ENCODE measurements around the gene SUMO3. TPM values are rescaled to one million over a fixed set of nuclear protein-coding genes. Genes with fewer than 3 reads are reported as not detected.

SUMO3 gene
- total and polyA plus RNA-seq, 2 of the 13 experiments (the other 11 are each of a cell fraction or from before 2014, with no cell fraction given), result 51.4 to 92.4 TPM

DNA sequence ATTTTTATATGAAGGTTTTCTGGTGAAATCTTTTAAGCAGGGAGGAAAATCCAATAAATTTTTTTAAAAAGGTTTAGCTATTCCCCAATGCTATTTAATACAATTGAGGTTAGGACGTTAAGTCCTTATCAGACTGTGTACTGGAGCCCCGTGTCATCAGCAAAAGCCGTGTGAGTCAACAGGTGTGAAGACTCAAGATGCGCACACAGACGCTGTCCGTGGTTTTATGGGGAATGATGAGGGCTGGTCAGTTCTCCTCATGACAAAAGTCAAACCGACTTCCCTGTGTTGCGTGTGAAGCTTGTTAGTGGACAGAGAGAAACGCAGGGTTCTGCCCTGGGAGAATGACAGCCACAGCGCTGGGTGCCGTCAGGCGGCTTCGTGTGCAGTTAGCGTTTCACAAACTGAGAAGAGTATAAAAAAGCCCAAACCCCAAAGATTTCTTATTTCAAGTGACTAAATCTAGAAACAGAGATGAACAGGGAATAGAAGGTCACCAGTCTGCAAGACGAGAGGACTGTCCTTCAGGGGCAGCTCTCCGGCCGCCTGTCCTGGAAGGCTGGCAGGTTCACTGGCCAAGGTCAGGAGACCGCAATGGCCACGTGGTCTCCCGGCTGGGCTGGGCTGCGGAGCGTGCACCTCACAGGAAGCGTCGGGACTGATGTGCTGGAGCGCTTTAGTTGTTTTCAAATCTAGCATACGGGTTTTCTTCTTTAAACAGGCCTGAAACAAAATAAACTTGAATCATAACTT is 33.2 kb upstream of the SUMO3 start (continued):
- TF ChIP-seq, protein P1, sequence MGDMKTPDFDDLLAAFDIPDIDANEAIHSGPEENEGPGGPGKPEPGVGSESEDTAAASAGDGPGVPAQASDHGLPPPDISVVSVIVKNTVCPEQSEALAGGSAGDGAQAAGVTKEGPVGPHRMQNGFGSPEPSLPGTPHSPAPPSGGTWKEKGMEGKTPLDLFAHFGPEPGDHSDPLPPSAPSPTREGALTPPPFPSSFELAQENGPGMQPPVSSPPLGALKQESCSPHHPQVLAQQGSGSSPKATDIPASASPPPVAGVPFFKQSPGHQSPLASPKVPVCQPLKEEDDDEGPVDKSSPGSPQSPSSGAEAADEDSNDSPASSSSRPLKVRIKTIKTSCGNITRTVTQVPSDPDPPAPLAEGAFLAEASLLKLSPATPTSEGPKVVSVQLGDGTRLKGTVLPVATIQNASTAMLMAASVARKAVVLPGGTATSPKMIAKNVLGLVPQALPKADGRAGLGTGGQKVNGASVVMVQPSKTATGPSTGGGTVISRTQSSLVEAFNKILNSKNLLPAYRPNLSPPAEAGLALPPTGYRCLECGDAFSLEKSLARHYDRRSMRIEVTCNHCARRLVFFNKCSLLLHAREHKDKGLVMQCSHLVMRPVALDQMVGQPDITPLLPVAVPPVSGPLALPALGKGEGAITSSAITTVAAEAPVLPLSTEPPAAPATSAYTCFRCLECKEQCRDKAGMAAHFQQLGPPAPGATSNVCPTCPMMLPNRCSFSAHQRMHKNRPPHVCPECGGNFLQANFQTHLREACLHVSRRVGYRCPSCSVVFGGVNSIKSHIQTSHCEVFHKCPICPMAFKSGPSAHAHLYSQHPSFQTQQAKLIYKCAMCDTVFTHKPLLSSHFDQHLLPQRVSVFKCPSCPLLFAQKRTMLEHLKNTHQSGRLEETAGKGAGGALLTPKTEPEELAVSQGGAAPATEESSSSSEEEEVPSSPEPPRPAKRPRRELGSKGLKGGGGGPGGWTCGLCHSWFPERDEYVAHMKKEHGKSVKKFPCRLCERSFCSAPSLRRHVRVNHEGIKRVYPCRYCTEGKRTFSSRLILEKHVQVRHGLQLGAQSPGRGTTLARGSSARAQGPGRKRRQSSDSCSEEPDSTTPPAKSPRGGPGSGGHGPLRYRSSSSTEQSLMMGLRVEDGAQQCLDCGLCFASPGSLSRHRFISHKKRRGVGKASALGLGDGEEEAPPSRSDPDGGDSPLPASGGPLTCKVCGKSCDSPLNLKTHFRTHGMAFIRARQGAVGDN (CRISPR knock-in tag; IDR thresholded peaks at IDR 0.05), result peak; percentile 77
- TF ChIP-seq FOXJ3 (CRISPR knock-in tag; IDR thresholded peaks at IDR 0.05; ENCODE audit: borderline replicate concordance) (no peak), AGO2 (optimal IDR thresholded peaks at IDR 0.05; ENCODE audit: low read depth, low read length) (peak; percentile 41), RBM22 (optimal IDR thresholded peaks at IDR 0.05; ENCODE audit: low read length) (peak; percentile 23), GABPB1 (CRISPR knock-in tag; IDR thresholded peaks at IDR 0.05) (peak; percentile 17; the same call in 1 of the 2 replicates), PAX8 (CRISPR knock-in tag; IDR thresholded peaks at IDR 0.05; ENCODE audit: borderline replicate concordance) (no peak), BCL6 (CRISPR knock-in tag; IDR thresholded peaks at IDR 0.05) (0 out of 2 replicates have a peak, but pooled peaks have one; percentile 30), SALL1 (CRISPR knock-in tag; IDR thresholded peaks at IDR 0.05) (0 out of 2 replicates have a peak, but pooled peaks have one; percentile 35), ZBTB21 (CRISPR knock-in tag; IDR thresholded peaks at IDR 0.05) (no peak), ZNF24 (IDR thresholded peaks at IDR 0.05) (0 out of 2 replicates have a peak, but pooled peaks have one; percentile 45), ZNF343 (CRISPR knock-in tag; IDR thresholded peaks at IDR 0.05) (no peak), ZNF776 (CRISPR knock-in tag; IDR thresholded peaks at IDR 0.05) (no peak), ZNF772 (CRISPR knock-in tag; IDR thresholded peaks at IDR 0.05) (no peak), NR2F6 (IDR thresholded peaks at IDR 0.05) (no peak), NR2F6 (CRISPR knock-in tag; IDR thresholded peaks at IDR 0.05) (no peak), RCOR2 (CRISPR knock-in tag; IDR thresholded peaks at IDR 0.05) (no peak), SP140L (CRISPR knock-in tag; IDR thresholded peaks at IDR 0.05; ENCODE audit: borderline replicate concordance) (no peak), KDM2A (CRISPR knock-in tag; IDR thresholded peaks at IDR 0.05; ENCODE audit: borderline replicate concordance, low read depth) (0 out of 2 replicates have a peak, but pooled peaks have one; percentile 10), MYC (CRISPR knock-in tag; IDR thresholded peaks at IDR 0.05; ENCODE audit: borderline replicate concordance) (peak; percentile 52; the same call in 1 of the 2 replicates), GATAD2A (CRISPR knock-in tag; IDR thresholded peaks at IDR 0.05) (0 out of 2 replicates have a peak, but pooled peaks have one; percentile 22)
- TF ChIP-seq, protein P2, sequence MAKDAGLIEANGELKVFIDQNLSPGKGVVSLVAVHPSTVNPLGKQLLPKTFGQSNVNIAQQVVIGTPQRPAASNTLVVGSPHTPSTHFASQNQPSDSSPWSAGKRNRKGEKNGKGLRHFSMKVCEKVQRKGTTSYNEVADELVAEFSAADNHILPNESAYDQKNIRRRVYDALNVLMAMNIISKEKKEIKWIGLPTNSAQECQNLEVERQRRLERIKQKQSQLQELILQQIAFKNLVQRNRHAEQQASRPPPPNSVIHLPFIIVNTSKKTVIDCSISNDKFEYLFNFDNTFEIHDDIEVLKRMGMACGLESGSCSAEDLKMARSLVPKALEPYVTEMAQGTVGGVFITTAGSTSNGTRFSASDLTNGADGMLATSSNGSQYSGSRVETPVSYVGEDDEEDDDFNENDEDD (CRISPR knock-in tag; IDR thresholded peaks at IDR 0.05; ENCODE audit: borderline replicate concordance), result no peak
- TF ChIP-seq, protein P3, sequence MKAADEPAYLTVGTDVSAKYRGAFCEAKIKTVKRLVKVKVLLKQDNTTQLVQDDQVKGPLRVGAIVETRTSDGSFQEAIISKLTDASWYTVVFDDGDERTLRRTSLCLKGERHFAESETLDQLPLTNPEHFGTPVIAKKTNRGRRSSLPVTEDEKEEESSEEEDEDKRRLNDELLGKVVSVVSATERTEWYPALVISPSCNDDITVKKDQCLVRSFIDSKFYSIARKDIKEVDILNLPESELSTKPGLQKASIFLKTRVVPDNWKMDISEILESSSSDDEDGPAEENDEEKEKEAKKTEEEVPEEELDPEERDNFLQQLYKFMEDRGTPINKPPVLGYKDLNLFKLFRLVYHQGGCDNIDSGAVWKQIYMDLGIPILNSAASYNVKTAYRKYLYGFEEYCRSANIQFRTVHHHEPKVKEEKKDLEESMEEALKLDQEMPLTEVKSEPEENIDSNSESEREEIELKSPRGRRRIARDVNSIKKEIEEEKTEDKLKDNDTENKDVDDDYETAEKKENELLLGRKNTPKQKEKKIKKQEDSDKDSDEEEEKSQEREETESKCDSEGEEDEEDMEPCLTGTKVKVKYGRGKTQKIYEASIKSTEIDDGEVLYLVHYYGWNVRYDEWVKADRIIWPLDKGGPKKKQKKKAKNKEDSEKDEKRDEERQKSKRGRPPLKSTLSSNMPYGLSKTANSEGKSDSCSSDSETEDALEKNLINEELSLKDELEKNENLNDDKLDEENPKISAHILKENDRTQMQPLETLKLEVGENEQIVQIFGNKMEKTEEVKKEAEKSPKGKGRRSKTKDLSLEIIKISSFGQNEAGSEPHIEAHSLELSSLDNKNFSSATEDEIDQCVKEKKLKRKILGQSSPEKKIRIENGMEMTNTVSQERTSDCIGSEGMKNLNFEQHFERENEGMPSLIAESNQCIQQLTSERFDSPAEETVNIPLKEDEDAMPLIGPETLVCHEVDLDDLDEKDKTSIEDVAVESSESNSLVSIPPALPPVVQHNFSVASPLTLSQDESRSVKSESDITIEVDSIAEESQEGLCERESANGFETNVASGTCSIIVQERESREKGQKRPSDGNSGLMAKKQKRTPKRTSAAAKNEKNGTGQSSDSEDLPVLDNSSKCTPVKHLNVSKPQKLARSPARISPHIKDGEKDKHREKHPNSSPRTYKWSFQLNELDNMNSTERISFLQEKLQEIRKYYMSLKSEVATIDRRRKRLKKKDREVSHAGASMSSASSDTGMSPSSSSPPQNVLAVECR (CRISPR knock-in tag; IDR thresholded peaks at IDR 0.05; ENCODE audit: borderline replicate concordance), result peak; percentile 50; the same call in 1 of the 2 replicates
